GM12878 (cell line): ENCODE measurements around the gene MAPK1. TPM values are rescaled to one million over a fixed set of nuclear protein-coding genes. Genes with fewer than 3 reads are reported as not detected.

Experiments
- ATAC-seq: fragments of 200-7000 bp; cut with Tn5 transposase; 3 replicates; pipeline ENCODE4 v1.9.1; 2020; ENCODE audit warnings: mild to moderate bottlenecking, moderate library complexity
- BruUV-seq: library from RNA; stranded (reverse); fragments of 400-500 nt; replicated peaks from 2 replicates; lab custom pipeline; 2021; lab: Mats Ljungman, UMichigan
- CTCF ChIA-PET: fragments of 300-600 bp; sonication (Branson Sonifier 250); formaldehyde crosslinking; extraction: SDS; loops from one replicate; lab custom pipeline; 2021; ENCODE audit warnings: inconsistent platforms; lab: Yijun Ruan, JAX
- POLR2A ChIA-PET: fragments of 350-600 bp; formaldehyde crosslinking; extraction: SDS; loops from one replicate; lab custom pipeline; 2021; ENCODE audit warnings: inconsistent platforms; lab: Charles Lee
- RAD21 ChIA-PET: fragments of 300-600 bp; sonication (Branson Sonifier 250); formaldehyde crosslinking; loops from one replicate; lab custom pipeline; 2023; ENCODE audit warnings: antibody characterized with exemption; ENCODE audit not compliant: unreplicated experiment; lab: Charles Lee
- SMC1A ChIA-PET: fragments of 300-600 bp; sonication (Branson Sonifier 250); formaldehyde crosslinking; loops from one replicate; lab custom pipeline; 2023; ENCODE audit not compliant: unreplicated experiment, uncharacterized antibody; lab: Charles Lee
- DNase-seq: peaks from one replicate; pipeline ENCODE4 v3.0.0-alpha.2; 2011; ENCODE audit warnings: low read depth, low spot score
- FAIRE-seq: peaks from 3 replicates; lab custom pipeline; 2011; peaks lifted over from hg19 to GRCh38; lab: Jason Lieb, UNC
- H2AFZ ChIP-seq: 2 replicates; pipeline ENCODE4 v1.6.0; 2011; ENCODE audit warnings: low read depth, low read length, control low read depth; ENCODE audit not compliant: control insufficient read depth
- H3K27ac ChIP-seq: 2 replicates; pipeline ENCODE4 v1.5.1; 2011; ENCODE audit warnings: control low read depth; ENCODE audit not compliant: control insufficient read depth, insufficient read depth
- H3K27me3 ChIP-seq, 2 experiments: replicated peaks in 1 of 2; 2 replicates each; pipeline versions ENCODE4 v1.6.0 to v1.6.1; 2011; ENCODE audit warnings: low read length in 1 of 2; ENCODE audit not compliant: control insufficient read depth in 2 of 2, insufficient read depth in 2 of 2
- H3K36me3 ChIP-seq, 2 experiments: 2 replicates each; pipeline ENCODE4 v1.5.1; 2011; ENCODE audit warnings: low read length in 1 of 2; ENCODE audit not compliant: control insufficient read depth in 2 of 2, insufficient read depth in 2 of 2
- H3K4me1 ChIP-seq: 2 replicates; pipeline ENCODE4 v1.6.1; 2011; ENCODE audit warnings: mild to moderate bottlenecking, low read length, moderate library complexity, mixed read lengths; ENCODE audit not compliant: control insufficient read depth, insufficient read depth
- H3K4me2 ChIP-seq: 2 replicates; pipeline ENCODE4 v1.6.0; 2011; ENCODE audit warnings: control low read depth; ENCODE audit not compliant: control insufficient read depth, insufficient read depth
- H3K4me3 ChIP-seq: fragments of 200-600 bp; sonication (generic); 2 replicates; pipeline ENCODE4 v1.5.1; 2016
- H3K79me2 ChIP-seq: 2 replicates; pipeline ENCODE4 v1.6.0; 2011; ENCODE audit warnings: low read length; ENCODE audit not compliant: control insufficient read depth, insufficient read depth
- H3K9ac ChIP-seq: 2 replicates; pipeline ENCODE4 v1.8.0; 2011; ENCODE audit warnings: low read length, control low read depth, mixed read lengths; ENCODE audit not compliant: control insufficient read depth, insufficient read depth
- H3K9me3 ChIP-seq: replicated peaks from 3 replicates; pipeline ENCODE4 v1.5.1; 2011; ENCODE audit warnings: mild to moderate bottlenecking, low read length; ENCODE audit not compliant: control insufficient read depth, insufficient read depth
- H4K20me1 ChIP-seq: 2 replicates; pipeline ENCODE4 v1.6.0; 2011; ENCODE audit not compliant: control insufficient read depth, insufficient read depth
- ATF2 ChIP-seq: IDR thresholded peaks from 2 replicates; pipeline ENCODE4 v1.6.1; 2012; ENCODE audit warnings: low read length, inconsistent platforms
- CREM ChIP-seq: IDR thresholded peaks from 2 replicates; pipeline ENCODE4 v1.6.1; 2014; ENCODE audit warnings: antibody characterized with exemption, low read depth
- CTCF ChIP-seq, 3 experiments: IDR thresholded peaks in 2 of 3; conservative IDR thresholded peaks in 1 of 3; 2 replicates each; pipeline ENCODE4 v1.5.1; 2011; ENCODE audit warnings: low read depth in 3 of 3, low read length in 3 of 3, mild to moderate bottlenecking in 3 of 3, control low read depth in 2 of 3, moderate library complexity in 2 of 3, inconsistent platforms in 1 of 3, mixed read lengths in 1 of 3; ENCODE audit not compliant: control insufficient read depth in 2 of 3, insufficient read depth in 1 of 3; ENCODE audit errors: extremely low read depth in 1 of 3
- EZH2 ChIP-seq: IDR thresholded peaks from 2 replicates; pipeline ENCODE4 v1.6.1; 2012; ENCODE audit warnings: low read depth, mild to moderate bottlenecking, control low read depth, inconsistent platforms, low read length, borderline replicate concordance; ENCODE audit not compliant: control insufficient read depth
- HDGF ChIP-seq: fragments of 450-650 bp; IDR thresholded peaks from 2 replicates; pipeline ENCODE4 v1.6.1; 2016; ENCODE audit warnings: antibody characterized with exemption
- IRF3 ChIP-seq: fragments of 450-650 bp; IDR thresholded peaks from 2 replicates; pipeline ENCODE4 v1.6.1; 2014; ENCODE audit warnings: mild to moderate bottlenecking
- MEF2A ChIP-seq: IDR thresholded peaks from 2 replicates; pipeline ENCODE4 v1.6.1; 2011; ENCODE audit warnings: low read depth, mild to moderate bottlenecking, low read length, moderate library complexity; ENCODE audit not compliant: insufficient read depth
- PML ChIP-seq: IDR thresholded peaks from 2 replicates; pipeline ENCODE4 v1.6.1; 2012; ENCODE audit warnings: low read length, inconsistent platforms
- RAD21 ChIP-seq: IDR thresholded peaks from 2 replicates; pipeline ENCODE4 v1.6.1; 2011; ENCODE audit warnings: mild to moderate bottlenecking, low read depth, low read length, moderate library complexity; ENCODE audit not compliant: insufficient read depth
- SREBF1 ChIP-seq: IDR thresholded peaks from 2 replicates; pipeline ENCODE4 v1.6.1; 2012; ENCODE audit warnings: mild to moderate bottlenecking, low read length
- STAT3 ChIP-seq: IDR thresholded peaks from 2 replicates; pipeline ENCODE4 v1.6.1; 2011; ENCODE audit warnings: low read depth, low read length, improper control_type of control experiment
- TCF3 ChIP-seq: IDR thresholded peaks from 2 replicates; pipeline ENCODE4 v1.6.1; 2012; ENCODE audit warnings: low read depth, mild to moderate bottlenecking, low read length, borderline replicate concordance; ENCODE audit not compliant: insufficient read depth
- TCF7 ChIP-seq: IDR thresholded peaks from 2 replicates; pipeline ENCODE4 v1.6.1; 2014; ENCODE audit warnings: antibody characterized with exemption, borderline replicate concordance
- WGBS: methylation state at CpG from one replicate; pipeline ENCODE4 v1.1.6; 2016; ENCODE audit warnings: low lambda C conversion rate; ENCODE audit not compliant: insufficient replicate concordance, insufficient coverage; ENCODE audit errors: missing lambda C conversion rate; 5-methylcytosine and 5-hydroxymethylcytosine counted together
- in situ Hi-C: fragments of 300-500 bp; cut with MboI; formaldehyde crosslinking; loops from 9 replicates; pipeline ENCODE4 v1.14.3; 2018; ENCODE audit warnings: mixed read lengths
- intact Hi-C: fragments of 100-400 bp; cut with micrococcal nuclease; formaldehyde crosslinking; loops from one replicate; pipeline ENCODE4 v1.14.2; 2022; ENCODE audit not compliant: unreplicated experiment
- polyA plus RNA-seq, 11 experiments: library from polyadenylated mRNA; depleted of rRNA in 4 of 11; unstranded in 6 of 11; stranded (reverse) in 5 of 11; fragments of >200 nt; fragmentation: Nextera tagmentation in 4 of 11; fragmentation: Illumina TruSeq in 1 of 11; extraction: Ambion mirVana in 4 of 11; extraction: Trizol in 1 of 11; gene quantifications; 1 replicate in 1 of 11; 2 replicates in 10 of 11; pipeline versions ENCODE4 v1.2.1 to v1.2.3, GENCODE V29; 2011 to 2016; ENCODE audit warnings: inconsistent platforms in 2 of 11, missing spikeins in 2 of 11, low read depth in 1 of 11
- total RNA-seq, 4 experiments: library from RNA; depleted of rRNA in 3 of 4; stranded (reverse); fragments of >200 nt in 3 of 4; fragmentation: Illumina TruSeq in 1 of 4; extraction: Trizol in 1 of 4; gene quantifications; 2 replicates each; pipeline versions ENCODE4 v1.2.1 to v1.2.3, GENCODE V29; 2013 to 2021

Gene MAPK1
- total and polyA plus RNA-seq, 10 of the 15 experiments (the other 5 are each of a cell fraction or from before 2014, with no cell fraction given) = 7.0 to 123 (median 58.4) TPM

GRCh38 chr22:21856868-21857267, 10.6 kb downstream of the MAPK1 start:
- peaks cover 75% of the 10 kb centered on the region for H3K79me2 ChIP-seq
- 93% methylated on average over 8 of the region's 8 CpGs for WGBS
- peak overlapping the region; percentile 66 for H3K4me2 ChIP-seq
- no peaks in the 10 kb centered on the region for H3K27me3 ChIP-seq
- in situ Hi-C loops = no loop called here
- no peaks in the 10 kb centered on the region for H3K9me3 ChIP-seq
- H3K4me1 ChIP-seq = peaks cover 18% of the 10 kb centered on the region
- ATAC-seq = no peak
- intact Hi-C loops = no loop called here
- ChIA-PET POLR2A (interaction anchor here (0.6 kb wide), 2 partner anchors 96 to 287 kb away, joined by 3 read pairs; no protein-coding TSS in a partner anchor), RAD21 (interaction anchor here (2.2 kb wide), 1 partner anchor 9 kb away, joined by 9 read pairs; no protein-coding TSS in a partner anchor), CTCF (interaction anchor here (1.0 kb wide), 1 partner anchor 31 kb away, joined by 3 read pairs; no protein-coding TSS in a partner anchor), SMC1A (interaction anchor here (1.2 to 2.2 kb wide), 3 partner anchors 23 to 94 kb away, joined by 3 to 10 read pairs (median 7); no protein-coding TSS in a partner anchor)
- no peak overlapping the region for H2AFZ ChIP-seq
- peaks cover 16% of the 10 kb centered on the region for H4K20me1 ChIP-seq
- no peak overlapping the region for H3K9ac ChIP-seq
- no TSS peak for BruUV-seq
- H3K4me3 ChIP-seq = no peak overlapping the region
- H3K36me3 ChIP-seq = no peaks in the 10 kb centered on the region; a peak in 1 of 4 replicates
- TF ChIP-seq ATF2 (no peak), RAD21 (no peak), IRF3 (no peak), TCF7 (no peak), MEF2A (no peak), STAT3 (no peak), HDGF (no peak), CTCF (IDR thresholded peaks at IDR 0.05 in 2 of 3, conservative IDR thresholded peaks at IDR 0.05 in 1 of 3; ENCODE audit: control insufficient read depth in 2 of 3, extremely low read depth in 1 of 3, insufficient read depth in 1 of 3, low read depth in 3 of 3, low read length in 3 of 3) (no peak), PML (no peak), SREBF1 (no peak), TCF3 (no peak), EZH2 (no peak), CREM (no peak)
- FAIRE-seq = no peak
- DNase-seq = no peak
- no peak overlapping the region for H3K27ac ChIP-seq
